ENCODE measurements around the gene TPGS1.

TPGS1 gene

DNA sequence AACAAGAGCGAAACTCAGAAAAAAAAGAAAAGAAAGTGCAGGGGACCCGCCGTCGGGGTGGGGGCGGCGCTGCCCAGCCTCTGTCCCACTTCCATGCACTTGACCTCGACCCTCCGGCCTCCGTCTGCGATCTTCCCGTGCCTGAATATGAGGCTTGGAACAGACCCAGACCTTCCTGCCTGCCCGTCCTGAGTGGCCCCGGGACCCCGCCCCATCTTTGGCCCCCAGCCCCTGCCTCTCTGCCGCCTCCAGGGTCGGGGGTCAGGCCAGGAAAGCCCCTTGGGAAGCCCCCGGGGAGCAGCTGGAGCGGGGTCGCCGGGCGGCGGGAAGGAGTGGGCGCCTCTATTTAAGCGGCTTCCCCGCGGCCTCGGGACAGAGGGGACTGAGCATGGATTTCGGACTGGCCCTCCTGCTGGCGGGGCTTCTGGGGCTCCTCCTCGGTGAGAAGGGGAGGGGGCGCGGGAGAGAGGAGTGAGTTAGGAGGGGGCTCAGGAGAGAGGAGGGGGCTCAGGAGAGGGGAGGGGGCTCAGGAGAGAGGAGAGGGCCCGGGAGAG is 11.1 kb upstream of the TPGS1 start, which contains the start of gene MADCAM1:
Gene MADCAM1 (plus strand): TSS at position 375 of the 554 bp plus-strand sequence. CDS start 14 bp downstream, at position 389.
- no peak for DNase-seq (ENCODE audit: low read depth)

DNA sequence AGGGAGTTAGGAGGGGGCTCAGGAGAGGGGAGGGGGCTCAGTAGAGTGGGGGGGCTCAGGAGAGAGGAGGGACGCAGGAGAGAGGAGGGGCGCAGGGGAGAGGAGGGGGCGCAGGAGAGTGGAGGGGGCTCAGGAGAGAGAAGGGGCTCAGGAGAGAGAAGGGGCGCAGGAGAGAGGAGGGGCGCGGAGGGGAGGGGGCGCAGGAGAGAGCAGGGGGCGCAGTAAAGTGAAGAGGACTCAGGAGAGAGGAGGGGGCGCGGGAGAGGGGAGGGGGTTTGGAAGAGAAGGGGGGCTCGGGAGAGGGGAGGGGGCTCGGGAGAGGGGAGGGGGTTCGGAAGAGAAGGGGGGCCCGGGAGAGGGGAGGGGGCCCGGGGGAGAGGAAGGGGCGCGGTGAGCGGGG is 10.3 kb upstream of the TPGS1 start:
- no peak for DNase-seq (ENCODE audit: low read depth)

DNA sequence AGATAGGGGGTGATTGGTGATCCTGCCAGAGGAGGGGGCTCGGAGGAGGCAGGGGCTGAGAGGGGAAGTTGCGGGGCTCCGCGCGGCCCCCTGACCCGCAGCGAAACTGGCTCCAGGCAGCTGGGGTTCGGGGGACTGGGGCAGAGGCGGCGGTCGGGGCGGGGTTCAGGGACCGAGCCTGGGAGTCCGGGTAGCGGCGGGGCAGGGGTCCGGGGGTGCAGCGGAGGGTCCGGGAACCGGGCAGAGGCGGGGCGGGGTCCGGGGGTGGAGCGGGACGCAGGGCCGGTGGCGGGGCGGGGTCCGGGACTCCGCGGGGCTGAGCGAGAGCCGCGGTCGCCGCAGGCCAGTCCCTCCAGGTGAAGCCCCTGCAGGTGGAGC is 9.8 kb upstream of the TPGS1 start:
- no peak for DNase-seq (ENCODE audit: low read depth)

DNA sequence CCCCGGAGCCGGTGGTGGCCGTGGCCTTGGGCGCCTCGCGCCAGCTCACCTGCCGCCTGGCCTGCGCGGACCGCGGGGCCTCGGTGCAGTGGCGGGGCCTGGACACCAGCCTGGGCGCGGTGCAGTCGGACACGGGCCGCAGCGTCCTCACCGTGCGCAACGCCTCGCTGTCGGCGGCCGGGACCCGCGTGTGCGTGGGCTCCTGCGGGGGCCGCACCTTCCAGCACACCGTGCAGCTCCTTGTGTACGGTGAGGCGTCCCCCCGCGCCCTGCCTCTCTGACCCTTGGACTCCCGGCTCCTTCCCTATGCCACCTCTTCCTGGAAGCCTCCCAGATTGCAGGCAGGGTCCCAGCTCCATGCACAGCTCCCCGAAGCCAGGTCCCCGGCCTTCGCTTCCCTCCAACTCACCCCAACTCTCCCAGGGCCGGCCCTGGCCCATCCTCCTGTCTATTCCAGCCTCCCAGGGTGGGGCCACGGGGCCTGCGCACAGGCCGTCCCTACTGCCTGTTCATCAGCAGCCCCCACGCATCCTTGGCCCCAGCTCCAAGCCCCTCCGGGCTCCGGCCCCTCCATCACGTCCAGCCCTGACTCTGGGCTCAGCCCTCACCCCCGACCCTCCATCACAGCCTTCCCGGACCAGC is 9.3 kb upstream of the TPGS1 start:
- DNase-seq (ENCODE audit: low read depth), result no peak

DNA sequence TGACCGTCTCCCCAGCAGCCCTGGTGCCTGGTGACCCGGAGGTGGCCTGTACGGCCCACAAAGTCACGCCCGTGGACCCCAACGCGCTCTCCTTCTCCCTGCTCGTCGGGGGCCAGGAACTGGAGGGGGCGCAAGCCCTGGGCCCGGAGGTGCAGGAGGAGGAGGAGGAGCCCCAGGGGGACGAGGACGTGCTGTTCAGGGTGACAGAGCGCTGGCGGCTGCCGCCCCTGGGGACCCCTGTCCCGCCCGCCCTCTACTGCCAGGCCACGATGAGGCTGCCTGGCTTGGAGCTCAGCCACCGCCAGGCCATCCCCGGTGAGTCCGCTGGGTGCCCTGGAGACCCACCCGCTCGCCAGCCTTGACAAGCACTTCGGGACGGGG is 8.8 kb upstream of the TPGS1 start:
- DNase-seq (ENCODE audit: low read depth), result no peak

DNA sequence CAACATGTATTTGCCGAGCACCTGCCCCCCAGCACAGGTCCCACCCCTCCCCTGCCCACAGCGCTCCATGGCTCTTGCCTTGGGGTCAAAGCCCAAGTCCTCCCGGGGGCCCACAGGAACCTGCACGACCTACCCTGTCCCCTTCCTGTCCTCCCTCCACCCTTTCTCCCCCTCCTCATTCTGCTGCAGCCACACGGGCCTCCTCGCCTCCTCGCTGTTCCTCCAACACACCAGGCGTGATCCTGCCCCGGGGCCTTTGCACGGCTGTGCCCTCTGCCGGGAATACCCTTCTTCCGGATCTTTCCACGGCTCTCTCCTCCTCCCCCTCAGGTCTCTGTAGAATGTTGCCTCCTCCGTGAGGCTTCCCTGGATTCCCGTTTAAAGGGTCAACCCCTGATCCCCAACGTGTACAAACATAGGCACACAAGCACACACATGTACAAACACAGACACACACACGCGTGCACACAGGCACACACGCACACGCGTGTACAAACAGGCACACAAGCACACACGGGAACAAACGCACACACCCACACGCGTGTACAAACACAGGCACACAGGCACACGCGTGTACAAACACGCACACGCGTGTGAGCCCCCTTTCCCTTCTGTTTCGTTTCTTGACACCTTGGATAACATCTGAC is 8.2 kb upstream of the TPGS1 start:
- DNase-seq (ENCODE audit: low read depth), result no peak

DNA sequence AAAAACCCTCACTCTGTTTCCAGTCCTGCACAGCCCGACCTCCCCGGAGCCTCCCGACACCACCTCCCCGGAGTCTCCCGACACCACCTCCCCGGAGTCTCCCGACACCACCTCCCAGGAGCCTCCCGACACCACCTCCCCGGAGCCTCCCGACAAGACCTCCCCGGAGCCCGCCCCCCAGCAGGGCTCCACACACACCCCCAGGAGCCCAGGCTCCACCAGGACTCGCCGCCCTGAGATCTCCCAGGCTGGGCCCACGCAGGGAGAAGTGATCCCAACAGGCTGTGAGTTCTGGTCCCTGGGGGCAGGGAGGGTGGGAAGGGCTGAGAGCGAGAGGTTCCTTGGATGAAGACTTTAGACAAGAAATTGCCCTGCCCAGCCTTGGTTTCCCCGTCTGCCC is 5.7 kb upstream of the TPGS1 start:
- DNase-seq (ENCODE audit: low read depth), result no peak

DNA sequence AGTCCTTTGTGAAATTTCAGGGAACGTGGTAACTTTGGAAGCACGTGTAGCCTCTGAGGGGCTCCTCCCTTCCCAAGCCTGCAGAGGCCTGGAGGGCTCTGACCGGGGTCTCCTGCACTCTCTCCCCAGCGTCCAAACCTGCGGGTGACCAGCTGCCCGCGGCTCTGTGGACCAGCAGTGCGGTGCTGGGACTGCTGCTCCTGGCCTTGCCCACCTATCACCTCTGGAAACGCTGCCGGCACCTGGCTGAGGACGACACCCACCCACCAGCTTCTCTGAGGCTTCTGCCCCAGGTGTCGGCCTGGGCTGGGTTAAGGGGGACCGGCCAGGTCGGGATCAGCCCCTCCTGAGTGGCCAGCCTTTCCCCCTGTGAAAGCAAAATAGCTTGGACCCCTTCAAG is 2.7 kb upstream of the TPGS1 start:
- DNase-seq (ENCODE audit: low read depth), result no peak

DNA sequence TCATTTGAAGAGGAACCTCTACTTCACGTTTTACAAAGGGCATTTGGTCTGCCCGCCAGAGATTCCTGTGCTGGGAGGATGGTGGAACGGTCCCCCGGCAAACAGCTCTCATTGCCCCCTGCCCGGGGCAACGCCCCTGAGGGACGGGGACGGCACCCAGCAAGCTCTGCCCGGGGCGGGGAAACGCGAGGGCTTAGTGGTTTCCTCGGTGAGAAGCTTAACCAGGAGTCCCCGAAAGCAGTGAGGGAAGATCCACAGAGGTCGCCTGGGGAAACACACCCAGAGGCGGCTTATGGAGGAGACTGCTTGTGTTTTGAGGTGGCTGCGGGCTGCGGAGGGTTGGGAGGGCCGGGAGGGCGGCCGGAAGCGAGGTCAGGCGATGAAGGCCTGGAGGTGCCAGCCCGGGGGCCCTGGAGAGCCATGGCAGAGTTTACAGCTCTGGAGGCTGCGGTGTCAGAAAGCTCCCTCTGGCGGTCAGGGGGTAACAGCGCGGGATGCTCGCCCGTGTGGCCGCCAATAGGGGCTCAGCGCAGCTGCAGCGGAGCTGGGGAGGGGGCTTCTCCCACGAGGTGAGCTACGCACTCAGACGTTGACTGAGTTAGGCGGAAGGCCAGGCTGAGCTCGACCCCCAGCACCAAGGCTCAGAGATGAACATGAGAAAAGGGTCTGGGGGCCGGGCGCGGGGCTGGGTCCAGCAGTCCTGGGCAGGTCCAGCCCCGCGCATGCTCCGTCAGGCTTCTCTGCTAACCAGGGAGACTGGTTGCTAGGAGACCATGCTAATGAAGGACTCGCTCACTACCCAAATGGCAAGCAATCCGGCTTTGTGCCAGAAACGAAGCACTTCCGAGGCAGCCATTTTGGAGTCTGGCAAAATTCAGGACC is 652 bp upstream of the TPGS1 start:
- DNase-seq (ENCODE audit: low read depth), result peak; percentile 100

DNA sequence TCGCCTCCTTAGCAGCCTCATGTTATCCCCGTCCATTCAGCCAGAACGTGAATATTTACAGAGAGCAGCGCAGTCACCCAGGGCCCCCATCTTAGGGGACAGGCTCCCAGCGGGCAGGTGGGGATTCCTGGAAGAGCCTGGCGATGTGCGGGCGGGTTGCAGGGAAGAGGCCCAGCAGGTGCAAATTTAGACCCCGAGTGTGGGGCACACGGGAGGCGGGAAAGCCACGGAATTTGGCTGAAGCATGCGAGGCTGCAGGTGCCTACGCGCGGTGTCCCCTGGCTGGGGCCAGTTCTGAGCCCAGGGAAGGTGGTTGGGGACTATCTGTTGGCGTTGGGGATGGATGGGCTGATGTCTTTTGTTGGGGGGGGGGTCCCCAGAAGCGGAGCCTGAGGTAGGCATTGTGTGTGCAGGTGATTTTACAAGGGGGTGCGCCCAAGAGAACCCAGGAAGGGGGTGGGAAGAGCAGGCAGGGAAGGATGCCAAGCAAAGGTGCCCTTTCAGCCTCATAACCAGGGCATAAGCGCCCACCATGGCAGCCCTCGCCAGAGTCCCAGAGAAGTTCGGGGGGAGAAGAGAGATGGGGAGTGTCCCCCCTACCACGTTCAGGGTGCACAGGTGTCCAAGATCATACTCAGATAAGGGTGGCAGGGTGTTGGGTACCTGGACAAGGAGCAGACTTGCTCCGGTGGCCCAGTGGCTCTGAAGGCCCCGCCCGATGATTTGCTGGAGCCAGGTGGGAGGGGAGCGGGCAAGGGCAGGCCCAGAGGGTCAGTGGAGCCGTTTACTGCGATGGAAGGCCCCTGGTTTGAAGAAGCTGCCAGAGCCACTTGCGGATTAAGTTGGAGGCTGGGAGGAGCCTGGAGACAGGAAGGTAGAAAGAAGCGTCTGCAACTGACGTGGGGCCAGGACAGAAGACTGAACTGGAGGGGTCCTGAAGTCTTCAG is 1.2 kb downstream of the TPGS1 start:
- DNase-seq (ENCODE audit: low read depth), result no peak

DNA sequence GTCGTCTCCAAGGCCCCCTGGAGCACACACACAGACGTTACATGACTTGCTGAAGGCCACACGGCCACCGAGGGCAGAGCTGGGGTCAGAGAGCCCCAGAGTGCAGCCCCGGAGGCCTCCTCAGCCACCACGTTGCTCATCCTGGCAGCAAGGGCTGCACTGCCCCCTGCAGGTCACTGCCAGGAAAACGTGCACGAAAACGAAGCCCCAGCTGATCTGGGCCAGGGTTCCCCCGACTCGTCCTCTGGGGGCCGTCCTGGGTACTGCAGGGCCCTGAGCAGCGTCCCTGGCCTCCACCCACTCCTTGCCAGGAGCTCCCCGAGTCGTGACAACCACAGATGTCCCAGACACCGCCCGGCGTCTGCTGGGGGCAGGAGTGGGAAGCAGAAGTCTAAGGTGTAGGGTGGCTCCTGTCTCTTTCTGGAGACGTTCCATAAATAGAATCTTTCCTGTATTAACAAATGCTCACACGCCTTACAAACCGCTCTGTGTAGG is 3.4 kb downstream of the TPGS1 start:
- peak; percentile 50 for DNase-seq (ENCODE audit: low read depth)

DNA sequence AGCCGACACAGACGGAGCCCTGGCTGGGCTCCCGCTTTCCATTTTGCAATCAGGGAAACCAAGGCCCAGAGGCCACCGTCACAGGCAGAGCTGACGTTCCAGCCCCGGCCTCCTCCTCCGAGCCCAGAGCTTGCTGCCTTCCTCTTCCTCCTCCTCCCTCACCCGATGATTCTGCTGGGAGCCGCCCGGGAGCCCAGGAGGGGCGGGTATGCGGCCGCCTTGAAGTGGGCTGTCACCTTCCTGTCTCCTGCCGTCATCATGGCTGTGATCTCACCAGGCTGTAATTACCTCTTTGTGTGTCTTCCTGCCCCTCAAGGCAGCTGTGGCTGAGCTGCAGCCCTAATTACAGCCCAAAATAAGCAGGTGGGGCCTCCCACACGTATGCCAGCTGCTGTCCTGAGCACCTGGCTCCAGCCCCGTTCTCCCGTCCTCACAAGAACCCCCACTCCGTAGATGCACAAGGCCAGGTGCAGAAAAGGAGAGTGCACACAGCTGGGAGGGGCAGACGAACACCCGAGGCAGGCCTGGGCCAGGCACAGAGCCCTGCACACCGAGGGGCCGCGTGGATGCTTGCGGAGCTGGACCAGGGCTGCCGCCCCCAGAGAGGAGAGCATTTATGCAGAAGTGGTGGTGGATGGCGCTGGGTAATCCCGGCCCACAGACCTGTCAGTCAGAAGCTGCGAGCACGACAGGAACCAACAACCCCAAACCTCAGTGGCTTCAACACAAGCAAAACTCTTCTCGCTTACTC is 4.0 kb downstream of the TPGS1 start:
- no peak for DNase-seq (ENCODE audit: low read depth)

DNA sequence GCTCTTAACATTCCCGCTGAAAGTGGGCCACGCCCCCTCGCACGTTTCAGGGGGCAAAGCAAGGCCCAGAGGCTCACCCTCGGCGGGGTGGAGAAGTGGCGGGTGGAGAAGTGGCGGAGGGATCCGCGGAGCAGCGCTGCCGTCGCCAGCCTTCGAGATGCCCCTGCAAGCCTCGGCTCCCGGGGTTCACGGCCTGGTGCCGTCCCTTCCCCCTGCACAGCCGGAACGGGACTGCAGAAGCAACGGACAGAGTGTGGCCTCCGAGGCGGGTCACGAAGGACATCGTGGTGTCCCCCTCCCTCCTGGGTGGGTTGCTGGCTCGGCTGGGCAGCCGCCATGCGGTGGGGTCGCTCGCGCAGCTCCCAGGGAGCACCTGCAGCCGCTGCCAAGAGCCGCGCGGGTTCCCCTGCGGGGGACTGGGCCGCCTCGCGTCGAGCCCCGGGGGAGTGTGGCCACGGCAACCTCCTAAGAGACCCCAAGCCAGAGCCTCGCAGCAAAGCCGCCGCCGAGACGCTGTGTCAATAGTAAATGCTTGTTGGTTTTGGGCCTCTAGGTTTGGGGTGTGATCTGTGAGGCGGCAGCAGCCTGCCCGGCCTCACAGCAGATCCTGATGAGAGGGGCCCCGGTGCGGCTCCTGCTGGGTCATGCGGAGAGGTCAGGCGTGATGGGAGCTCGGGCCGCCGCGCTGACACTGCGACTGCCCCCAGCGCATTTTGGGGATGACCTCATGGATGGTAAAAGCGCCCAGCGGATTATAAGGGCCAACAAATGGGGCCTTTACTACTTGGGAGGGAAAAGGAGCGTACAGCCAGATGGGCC is 5.5 kb downstream of the TPGS1 start:
- no peak for DNase-seq (ENCODE audit: low read depth)

DNA sequence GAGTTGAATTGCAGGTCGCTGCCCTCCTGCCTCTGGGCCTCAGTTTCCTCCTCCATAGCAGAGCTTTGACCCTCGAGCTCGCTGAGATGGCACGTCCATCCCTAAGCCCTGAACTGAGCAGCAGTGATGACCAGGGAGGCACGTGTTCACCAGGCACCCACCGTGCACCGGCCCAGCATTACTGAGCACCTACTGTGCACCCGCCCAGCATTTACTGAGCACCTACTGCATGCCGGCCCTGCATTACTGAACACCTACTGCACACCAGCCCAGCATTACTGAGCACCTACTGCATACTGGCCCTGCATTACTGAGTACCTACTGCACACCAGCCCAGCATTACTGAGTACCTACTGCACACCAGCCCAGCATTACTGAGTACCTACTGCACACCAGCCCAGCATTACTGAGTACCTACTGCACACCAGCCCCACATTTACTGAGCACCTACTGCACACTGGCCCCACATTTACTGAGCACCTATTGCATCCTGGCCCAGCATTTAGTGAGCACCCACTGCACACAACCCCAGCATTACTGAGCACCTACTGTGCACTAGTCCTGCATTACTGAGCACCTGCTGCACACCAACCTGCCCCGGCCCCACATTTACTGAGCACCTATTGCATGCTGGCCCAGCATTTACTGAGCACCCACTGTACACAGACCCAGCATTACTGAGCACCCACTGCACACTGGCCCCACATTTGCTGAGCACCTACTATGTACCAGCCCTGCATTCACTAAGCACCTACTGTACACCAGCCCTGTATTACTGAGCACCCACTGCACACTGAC is 6.3 kb downstream of the TPGS1 start:
- no peak for DNase-seq (ENCODE audit: low read depth)

DNA sequence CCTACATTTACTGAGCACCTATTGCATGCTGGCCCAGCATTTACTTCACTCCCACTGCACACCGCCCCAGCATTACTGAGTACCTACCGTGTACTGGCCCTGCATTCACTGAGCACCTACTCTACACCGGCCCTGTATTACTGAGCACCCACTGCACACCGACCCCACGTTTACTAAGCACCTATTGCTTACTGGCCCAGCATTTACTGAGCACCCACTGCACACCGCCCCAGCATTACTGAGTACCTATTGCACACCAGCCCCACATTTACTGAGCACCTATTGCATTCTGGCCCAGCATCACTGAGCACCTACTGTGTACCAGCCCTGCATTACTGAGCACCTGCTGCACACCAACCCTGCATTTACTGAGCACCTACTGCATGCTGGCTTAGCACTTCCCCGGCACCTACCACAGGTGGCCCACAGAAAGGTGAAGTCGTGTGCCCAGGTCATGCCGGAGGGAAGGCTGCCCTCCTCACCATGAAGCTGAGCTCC is 6.9 kb downstream of the TPGS1 start:
- no peak for DNase-seq (ENCODE audit: low read depth)

DNA sequence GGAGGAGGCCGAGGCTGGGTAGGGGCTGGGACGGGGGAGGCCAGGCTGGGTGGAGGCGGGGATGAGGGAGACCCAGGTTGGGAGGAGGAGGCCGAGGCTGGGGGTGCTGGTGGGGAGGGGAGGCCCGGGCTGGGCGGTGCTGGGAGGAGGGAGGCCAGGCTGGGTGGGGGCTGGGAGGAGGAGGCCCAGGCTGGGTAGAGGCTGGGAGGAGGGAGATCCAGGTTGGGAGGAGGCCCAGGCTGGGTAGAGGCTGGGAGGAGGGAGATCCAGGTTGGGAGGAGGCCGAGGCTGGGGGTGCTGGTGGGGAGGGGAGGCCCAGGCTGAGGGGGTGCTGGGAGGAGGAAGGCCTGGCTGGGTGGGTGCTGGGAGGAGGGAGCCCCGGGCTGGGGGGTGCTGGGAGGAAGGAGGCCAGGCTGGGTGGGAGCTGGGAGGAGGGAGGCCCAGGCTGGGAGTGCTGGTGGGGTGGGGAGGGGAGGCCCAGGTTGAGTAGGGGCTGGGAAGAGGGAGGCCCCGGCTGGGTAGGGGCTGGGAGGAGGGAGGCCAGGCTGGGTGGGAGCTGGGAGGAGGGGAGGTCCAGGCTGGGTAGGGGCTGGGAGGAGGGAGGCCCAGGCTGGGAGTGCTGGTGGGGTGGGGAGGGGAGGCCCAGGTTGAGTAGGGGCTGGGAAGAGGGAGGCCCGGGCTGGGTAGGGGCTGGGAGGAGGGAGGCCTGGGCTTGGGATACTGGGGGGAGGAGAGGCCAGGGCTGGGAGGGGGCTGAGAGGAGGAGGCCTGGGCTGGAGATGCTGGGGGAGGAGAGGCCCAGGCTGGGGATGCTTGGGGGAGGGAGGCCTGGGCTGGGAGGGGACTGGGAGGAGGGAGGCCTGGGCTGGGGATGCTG is 10.7 kb downstream of the TPGS1 start:
- no peak for DNase-seq (ENCODE audit: low read depth)

DNA sequence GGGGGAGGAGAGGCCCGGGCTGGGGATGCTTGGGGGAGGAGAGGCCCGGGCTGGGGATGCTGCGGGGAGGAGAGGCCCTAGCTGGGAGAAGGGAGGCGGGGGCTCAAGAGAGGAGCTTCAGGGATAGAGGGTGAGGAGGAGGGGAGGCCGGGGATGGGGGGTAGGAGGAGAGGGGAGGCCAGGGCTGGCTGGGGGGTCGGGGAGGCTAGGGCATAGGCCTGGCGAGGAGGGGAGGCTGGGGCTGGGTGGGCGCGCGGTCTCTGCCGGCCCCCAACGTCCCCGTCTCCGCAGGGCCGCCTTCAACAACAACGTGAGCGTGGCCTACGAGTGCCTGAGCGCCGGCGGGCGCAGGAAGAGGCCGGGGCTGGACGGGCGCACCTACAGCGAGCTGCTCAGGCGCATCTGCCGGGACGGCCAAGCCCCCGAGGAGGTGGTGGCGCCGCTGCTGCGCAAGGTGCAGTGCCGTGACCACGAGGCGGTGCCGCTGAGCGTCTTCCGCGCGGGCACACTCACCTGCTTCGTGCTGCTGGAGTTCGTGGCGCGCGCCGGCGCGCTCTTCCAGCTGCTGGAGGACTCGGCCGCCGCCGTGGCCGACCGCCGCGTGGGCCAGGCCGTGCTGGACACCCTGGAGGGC is 11.4 kb downstream of the TPGS1 start:
- no peak for DNase-seq (ENCODE audit: low read depth)
